CD14-positive monocyte (primary cell): Measurements from ENCODE around the gene ISCA1. TPM values are rescaled to one million over a fixed set of nuclear protein-coding genes. Genes with fewer than 3 reads are reported as not detected.
A peak's percentile ranks its signal among the peaks of the same experiment; 100 is the strongest.

ENCODE experiments used
- DNase-seq, 3 donors: peaks; one replicate each; pipeline ENCODE4 v3.0.0-alpha.2; 2011 to 2022
- H2AFZ ChIP-seq: 2 replicates; pipeline ENCODE4 v1.6.0; 2012; ENCODE audit warnings: mild to moderate bottlenecking, low read depth, low read length, inconsistent platforms; ENCODE audit not compliant: insufficient read depth, poor library complexity, severe bottlenecking
- H3K27ac ChIP-seq, 2 donors: 1 replicate in 1 of 2; 2 replicates in 1 of 2; pipeline ENCODE4 v1.5.1; 2012 to 2013; ENCODE audit warnings: low read length in 2 of 2, control low read depth in 1 of 2, inconsistent platforms in 1 of 2, low read depth in 1 of 2, mild to moderate bottlenecking in 1 of 2
- H3K27me3 ChIP-seq, 2 donors: one replicate each; pipeline versions ENCODE4 v1.6.0 to v1.6.1; 2011 to 2013; ENCODE audit warnings: low read length in 2 of 2; ENCODE audit not compliant: control insufficient read depth in 2 of 2, insufficient read depth in 2 of 2
- H3K36me3 ChIP-seq, 2 donors: replicated peaks in 1 of 2; 1 replicate in 1 of 2; 2 replicates in 1 of 2; pipeline versions ENCODE4 v1.5.1 to v1.6.1; 2012 to 2013; ENCODE audit warnings: low read length in 2 of 2, control low read depth in 1 of 2, inconsistent platforms in 1 of 2, mild to moderate bottlenecking in 1 of 2; ENCODE audit not compliant: insufficient read depth in 2 of 2, control insufficient read depth in 1 of 2
- H3K4me1 ChIP-seq, 2 donors: 1 replicate in 1 of 2; 2 replicates in 1 of 2; pipeline versions ENCODE4 v1.5.1 to v1.6.1; 2012 to 2013; ENCODE audit warnings: low read length in 2 of 2, control low read depth in 1 of 2, inconsistent platforms in 1 of 2, mild to moderate bottlenecking in 1 of 2, moderate library complexity in 1 of 2; ENCODE audit not compliant: insufficient read depth in 2 of 2, control insufficient read depth in 1 of 2
- H3K4me2 ChIP-seq: replicated peaks from 2 replicates; pipeline ENCODE3; 2012; ENCODE audit warnings: low read length, moderate library complexity, mild to moderate bottlenecking; ENCODE audit not compliant: poor library complexity, severe bottlenecking; ENCODE audit errors: extremely low read depth
- H3K4me3 ChIP-seq, 3 experiments: fragments of 200-600 bp in 1 of 3; sonication (generic) in 1 of 3; replicated peaks in 1 of 3; 1 replicate in 2 of 3; 2 replicates in 1 of 3; pipeline ENCODE4 v1.5.1; 2011 to 2013; ENCODE audit warnings: low read length in 3 of 3, mild to moderate bottlenecking in 3 of 3, control low read depth in 2 of 3, low read depth in 2 of 3, inconsistent platforms in 1 of 3, moderate library complexity in 1 of 3
- H3K79me2 ChIP-seq: 2 replicates; pipeline ENCODE4 v1.6.0; 2012; ENCODE audit warnings: mild to moderate bottlenecking, control low read depth, inconsistent platforms, low read length, moderate library complexity; ENCODE audit not compliant: insufficient read depth
- H3K9ac ChIP-seq: 2 replicates; pipeline ENCODE4 v1.6.0; 2017; ENCODE audit warnings: low read length, mild to moderate bottlenecking; ENCODE audit not compliant: insufficient read depth, poor library complexity, severe bottlenecking
- H3K9me3 ChIP-seq, 2 donors: replicated peaks in 1 of 2; 1 replicate in 1 of 2; 2 replicates in 1 of 2; pipeline versions ENCODE4 v1.5.1 to v1.6.1; 2012 to 2013; ENCODE audit warnings: low read length in 2 of 2, control low read depth in 1 of 2; ENCODE audit not compliant: control insufficient read depth in 1 of 2, insufficient read depth in 1 of 2
- H4K20me1 ChIP-seq: 2 replicates; pipeline ENCODE4 v1.6.0; 2012; ENCODE audit warnings: mild to moderate bottlenecking, low read length, control low read depth, moderate library complexity; ENCODE audit not compliant: insufficient read depth
- H3K27ac Mint-ChIP-seq, 7 donors: one replicate each; pipeline ENCODE4 v1.8.0; 2020; ENCODE audit warnings: mild to moderate bottlenecking in 7 of 7, mixed read lengths in 7 of 7, moderate library complexity in 6 of 7, inconsistent platforms in 2 of 7
- H3K27me3 Mint-ChIP-seq, 3 donors: one replicate each; pipeline ENCODE4 v1.8.0; 2021 to 2022; ENCODE audit warnings: low read depth in 3 of 3, mild to moderate bottlenecking in 3 of 3, mixed read lengths in 3 of 3, moderate library complexity in 3 of 3, inconsistent platforms in 1 of 3
- H3K36me3 Mint-ChIP-seq, 2 donors: one replicate each; pipeline ENCODE4 v1.8.0; 2020; ENCODE audit warnings: mixed read lengths in 2 of 2, inconsistent platforms in 1 of 2, mild to moderate bottlenecking in 1 of 2
- H3K4me1 Mint-ChIP-seq: one replicate; pipeline ENCODE4 v1.8.0; 2020; ENCODE audit warnings: mild to moderate bottlenecking, mixed read lengths
- H3K4me3 Mint-ChIP-seq, 2 donors: one replicate each; pipeline ENCODE4 v1.8.0; 2020; ENCODE audit warnings: mild to moderate bottlenecking in 2 of 2, mixed read lengths in 2 of 2, moderate library complexity in 1 of 2
- H3K9me3 Mint-ChIP-seq, 7 donors: one replicate each; pipeline ENCODE4 v1.8.0; 2020 to 2022; ENCODE audit warnings: mixed read lengths in 7 of 7, mild to moderate bottlenecking in 6 of 7, moderate library complexity in 6 of 7, inconsistent platforms in 2 of 7
- WGBS: methylation state at CpG from one replicate; pipeline ENCODE4 v1.1.5; 2013; ENCODE audit warnings: missing lambda C conversion rate; ENCODE audit not compliant: insufficient coverage; 5-methylcytosine and 5-hydroxymethylcytosine counted together
- intact Hi-C, 2 donors: fragments of 100-400 bp; cut with micrococcal nuclease; formaldehyde crosslinking; loops; one replicate each; pipeline versions ENCODE4 v1.15.0 to v1.15.1; 2023
- polyA plus RNA-seq, 3 donors: library from polyadenylated mRNA; depleted of rRNA in 1 of 3; unstranded in 2 of 3; stranded (reverse) in 1 of 3; fragments of 300-500 nt in 2 of 3; fragments of >200 nt in 1 of 3; fragmentation: Illumina TruSeq in 2 of 3; gene quantifications; 1 replicate in 2 of 3; 2 replicates in 1 of 3; pipeline ENCODE4 v1.2.3, GENCODE V29; 2012 to 2021
- TF ChIP-seq, protein P1 (sequence below): fragments of 200-600 bp; IDR thresholded peaks from one replicate; pipeline ENCODE4 v1.8.0; 2022; ENCODE audit warnings: antibody characterized with exemption, mild to moderate bottlenecking

The ISCA1 gene
- polyA plus RNA-seq, 3 donors: 13.2 to 46.7 (median 36.9) TPM

DNA sequence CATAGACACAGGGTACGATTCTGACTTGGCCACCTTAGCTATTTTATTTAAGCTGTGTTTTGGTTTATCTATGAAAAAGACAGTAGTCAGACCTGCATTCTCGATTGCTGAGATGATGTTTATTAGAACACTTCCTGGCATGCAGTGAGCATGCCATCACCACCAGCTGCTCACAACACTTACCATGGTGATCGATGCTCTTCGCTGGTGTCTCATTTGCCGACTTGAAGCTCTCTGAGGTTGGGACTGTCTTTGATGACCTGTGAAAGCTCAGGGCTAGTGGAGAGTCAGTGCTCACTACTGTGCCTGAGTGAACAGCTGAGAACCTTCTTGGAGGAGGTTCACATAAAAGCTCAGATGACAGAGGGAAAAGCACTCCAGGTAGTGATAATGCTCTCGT, 18.5 kb downstream of the ISCA1 start:
- no peaks in the 10 kb centered on the region for H3K79me2 ChIP-seq
- H3K4me3 ChIP-seq: no peak overlapping the region
- 97% methylated on average over 5 of the region's 6 CpGs for WGBS
- H3K36me3 ChIP-seq: peaks cover 4 to 34% of the 10 kb centered on the region in 2 donors
- no peak overlapping the region for H2AFZ ChIP-seq
- Mint-ChIP-seq H3K27ac (peak overlapping the region in 1 of 7 donors; percentile 56), H3K9me3 (no peaks in the 10 kb centered on the region), H3K4me1 (no peaks in the 10 kb centered on the region), H3K36me3 (peaks cover 35 to 48% of the 10 kb centered on the region in 2 donors), H3K27me3 (no peaks in the 10 kb centered on the region), H3K4me3 (no peak overlapping the region)
- intact Hi-C loops: no loop called here
- no peaks in the 10 kb centered on the region for H3K27me3 ChIP-seq
- no peak overlapping the region for H3K27ac ChIP-seq
- DNase-seq: no peak
- no peaks in the 10 kb centered on the region for H4K20me1 ChIP-seq
- H3K4me1 ChIP-seq: no peaks in the 10 kb centered on the region
- H3K9ac ChIP-seq: no peak overlapping the region
- H3K4me2 ChIP-seq: no peak overlapping the region
- H3K9me3 ChIP-seq: no peaks in the 10 kb centered on the region
- TF ChIP-seq, protein P1, sequence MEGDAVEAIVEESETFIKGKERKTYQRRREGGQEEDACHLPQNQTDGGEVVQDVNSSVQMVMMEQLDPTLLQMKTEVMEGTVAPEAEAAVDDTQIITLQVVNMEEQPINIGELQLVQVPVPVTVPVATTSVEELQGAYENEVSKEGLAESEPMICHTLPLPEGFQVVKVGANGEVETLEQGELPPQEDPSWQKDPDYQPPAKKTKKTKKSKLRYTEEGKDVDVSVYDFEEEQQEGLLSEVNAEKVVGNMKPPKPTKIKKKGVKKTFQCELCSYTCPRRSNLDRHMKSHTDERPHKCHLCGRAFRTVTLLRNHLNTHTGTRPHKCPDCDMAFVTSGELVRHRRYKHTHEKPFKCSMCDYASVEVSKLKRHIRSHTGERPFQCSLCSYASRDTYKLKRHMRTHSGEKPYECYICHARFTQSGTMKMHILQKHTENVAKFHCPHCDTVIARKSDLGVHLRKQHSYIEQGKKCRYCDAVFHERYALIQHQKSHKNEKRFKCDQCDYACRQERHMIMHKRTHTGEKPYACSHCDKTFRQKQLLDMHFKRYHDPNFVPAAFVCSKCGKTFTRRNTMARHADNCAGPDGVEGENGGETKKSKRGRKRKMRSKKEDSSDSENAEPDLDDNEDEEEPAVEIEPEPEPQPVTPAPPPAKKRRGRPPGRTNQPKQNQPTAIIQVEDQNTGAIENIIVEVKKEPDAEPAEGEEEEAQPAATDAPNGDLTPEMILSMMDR: no peak

- no peaks in the 10 kb centered on the region for H3K4me1 ChIP-seq
- H4K20me1 ChIP-seq: no peaks in the 10 kb centered on the region
- no peaks in the 10 kb centered on the region for H3K9me3 Mint-ChIP-seq
- H2AFZ ChIP-seq: no peak overlapping the region
- peaks cover 32 to 40% of the 10 kb centered on the region in 2 donors for H3K36me3 Mint-ChIP-seq
- no peak overlapping the region for H3K4me2 ChIP-seq
- no peaks in the 10 kb centered on the region for H3K4me1 Mint-ChIP-seq
- no peak overlapping the region for H3K27ac ChIP-seq
- H3K9me3 ChIP-seq: no peaks in the 10 kb centered on the region
- peaks cover 4 to 34% of the 10 kb centered on the region in 2 donors for H3K36me3 ChIP-seq
- intact Hi-C loops: no loop called here
- H3K9ac ChIP-seq: no peak overlapping the region
- no peak for DNase-seq
- 100% methylated on average over 2 of the region's 4 CpGs for WGBS
- TF ChIP-seq, protein P1: no peak
- no peak overlapping the region for H3K4me3 ChIP-seq
- no peaks in the 10 kb centered on the region for H3K79me2 ChIP-seq
- H3K27me3 ChIP-seq: no peaks in the 10 kb centered on the region
- H3K27ac Mint-ChIP-seq: no peak overlapping the region
- H3K4me3 Mint-ChIP-seq: no peak overlapping the region
- no peaks in the 10 kb centered on the region for H3K27me3 Mint-ChIP-seq
Observed at GRCh38 chr9:86262492-86262891, 19.8 kb downstream of the ISCA1 start.
